Lung (tissue), 12 donors: ENCODE results near the gene TSEN54. TPM values are rescaled to one million over a fixed set of nuclear protein-coding genes. Genes with fewer than 3 reads are reported as not detected.

Source experiments
- ATAC-seq: fragments of 200-7000 bp; cut with Tn5 transposase; one replicate; pipeline ENCODE4 v1.9.1; 2020; ENCODE audit warnings: moderate number of reproducible peaks; ENCODE audit not compliant: insufficient read depth, low FRiP score
- DNase-seq, 3 donors: peaks; one replicate each; pipeline ENCODE4 v3.0.0-alpha.2; 2013 to 2017
- H3K27ac ChIP-seq, 2 donors: one replicate each; pipeline ENCODE4 v1.5.1; 2013; ENCODE audit warnings: mild to moderate bottlenecking in 2 of 2, moderate library complexity in 2 of 2, control low read depth in 1 of 2, inconsistent platforms in 1 of 2, low read depth in 1 of 2, low read length in 1 of 2
- H3K27me3 ChIP-seq, 3 donors: one replicate each; pipeline ENCODE4 v1.5.1; 2013; ENCODE audit warnings: low read length in 2 of 3; ENCODE audit not compliant: control insufficient read depth in 3 of 3, insufficient read depth in 3 of 3
- H3K36me3 ChIP-seq, 4 donors: one replicate each; pipeline ENCODE4 v1.5.1; 2013; ENCODE audit warnings: low read length in 4 of 4, mild to moderate bottlenecking in 1 of 4, moderate library complexity in 1 of 4; ENCODE audit not compliant: control insufficient read depth in 4 of 4, insufficient read depth in 4 of 4
- H3K4me1 ChIP-seq, 5 donors: one replicate each; pipeline ENCODE4 v1.5.1; 2013; ENCODE audit warnings: low read length in 5 of 5, mild to moderate bottlenecking in 2 of 5, moderate library complexity in 1 of 5; ENCODE audit not compliant: control insufficient read depth in 5 of 5, insufficient read depth in 5 of 5
- H3K4me3 ChIP-seq: one replicate; pipeline ENCODE4 v1.5.1; 2013; ENCODE audit warnings: mild to moderate bottlenecking, control low read depth, moderate library complexity
- H3K9ac ChIP-seq, 2 donors: one replicate each; pipeline ENCODE4 v1.5.1; 2013; ENCODE audit warnings: low read length in 2 of 2, control low read depth in 1 of 2; ENCODE audit not compliant: insufficient read depth in 1 of 2
- H3K9me3 ChIP-seq, 4 donors: one replicate each; pipeline ENCODE4 v1.5.1; 2013; ENCODE audit warnings: low read length in 3 of 4, mild to moderate bottlenecking in 1 of 4, moderate library complexity in 1 of 4; ENCODE audit not compliant: control insufficient read depth in 4 of 4, insufficient read depth in 3 of 4
- CTCF ChIP-seq: IDR thresholded peaks from 2 replicates; pipeline ENCODE4 v1.5.1; 2012; ENCODE audit warnings: mild to moderate bottlenecking; ENCODE audit errors: control extremely low read depth, extremely low read depth
- WGBS, 2 donors: extraction: QIAGEN DNeasy Blood & Tissue Kit; methylation state at CpG; one replicate each; pipeline ENCODE4 v1.1.7; 2013; 5-methylcytosine and 5-hydroxymethylcytosine counted together
- polyA plus RNA-seq, 2 donors: library from polyadenylated mRNA; stranded (reverse); fragments of 200-250 nt; gene quantifications; one replicate each; pipeline ENCODE4 v1.2.1, GENCODE V29; 2013
- total RNA-seq, 2 donors: library from RNA; depleted of rRNA in 1 of 2; stranded (reverse); fragments of >200 nt in 1 of 2; gene quantifications; one replicate each; pipeline ENCODE4 v1.2.1, GENCODE V29; 2014 to 2021
- donor health status: control.
- donor health status: control.
- donor health status: Bipolar disorder and iron deficiency.
- donor health status: healthy.
- donor health status: DM: yes; HTN: yes; CAD: no.

The TSEN54 gene
- total and polyA plus RNA-seq, 4 donors: 18.4 to 36.5 (median 21.6) TPM

- peaks cover 0 to 55% (median 17%) of the 10 kb centered on the region in 4 donors for H3K36me3 ChIP-seq
- WGBS, 2 donors: 91 to 92% methylated on average over 20 of the region's 20 CpGs
- no peak for TF ChIP-seq CTCF
- no peak overlapping the region for H3K9ac ChIP-seq
- no peak overlapping the region for H3K4me3 ChIP-seq
- peak overlapping the region in 1 of 2 donors; percentile 32 for H3K27ac ChIP-seq
- no peak for DNase-seq
- H3K27me3 ChIP-seq: no peaks in the 10 kb centered on the region
- ATAC-seq: no peak
- no peaks in the 10 kb centered on the region for H3K9me3 ChIP-seq
- H3K4me1 ChIP-seq: peaks cover 0 to 23% (median 15%) of the 10 kb centered on the region in 5 donors
Measured at GRCh38 chr17:75506888-75507287, 9.4 kb upstream of the TSEN54 start.

DNA sequence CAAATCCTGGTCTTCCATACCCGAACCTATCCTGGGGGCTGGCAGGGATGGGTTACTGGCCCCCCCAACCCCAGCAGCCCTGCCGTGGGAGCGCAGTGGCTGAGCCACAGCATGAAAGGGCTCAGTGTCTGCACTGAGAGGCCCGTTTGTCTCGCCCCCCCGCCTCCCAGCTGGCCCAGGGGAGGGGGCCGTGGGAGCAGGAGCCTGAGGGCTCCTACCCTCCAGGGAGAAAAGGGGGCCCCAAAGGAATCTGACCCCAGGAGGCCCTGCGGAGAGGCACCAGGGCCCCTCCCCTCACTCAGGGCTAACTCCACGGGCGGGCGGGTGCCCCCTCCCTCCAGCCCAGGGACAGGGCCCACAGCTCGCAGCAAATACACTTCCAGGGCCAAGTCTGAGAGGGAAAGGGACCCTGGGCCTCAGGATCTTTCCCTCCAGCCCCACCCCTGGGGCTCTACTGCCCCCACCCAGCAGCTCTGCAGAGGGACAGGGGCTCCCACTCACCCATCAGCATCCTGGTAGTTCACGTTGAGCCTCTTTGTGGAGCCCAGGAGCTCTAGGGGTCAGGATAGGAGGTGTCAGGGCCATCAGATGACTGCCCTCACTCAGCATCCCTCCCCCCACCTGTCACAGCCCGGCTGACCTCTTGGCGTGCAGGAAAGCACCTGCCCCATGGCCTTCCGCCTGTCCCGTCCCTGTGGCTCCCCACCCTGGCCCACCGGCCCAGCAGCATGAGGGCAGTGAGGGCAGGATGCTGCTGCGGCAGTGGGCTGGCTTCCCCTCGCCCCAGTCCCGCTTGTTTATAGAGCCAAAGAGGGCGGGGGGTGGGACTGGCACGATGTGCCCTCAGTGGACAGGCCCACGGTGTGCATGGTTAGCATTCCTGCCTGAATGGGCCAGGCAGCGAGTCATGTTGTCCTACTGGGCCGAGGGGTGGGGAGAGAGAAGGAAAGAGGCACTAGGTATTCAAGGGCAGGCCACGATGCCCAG lies 8.3 kb upstream of the TSEN54 start:
- H3K9me3 ChIP-seq: no peaks in the 10 kb centered on the region
- peaks cover 0 to 47% (median 18%) of the 10 kb centered on the region in 4 donors for H3K36me3 ChIP-seq
- no peak for ATAC-seq
- DNase-seq: no peak
- peaks cover 0 to 35% (median 19%) of the 10 kb centered on the region in 5 donors for H3K4me1 ChIP-seq
- no peak overlapping the region for H3K4me3 ChIP-seq
- 65 to 77% methylated on average over 27 of the region's 27 CpGs for WGBS, 2 donors
- no peak for TF ChIP-seq CTCF
- peak overlapping the region in 1 of 2 donors; percentile 83 for H3K27ac ChIP-seq
- H3K27me3 ChIP-seq: no peaks in the 10 kb centered on the region
- no peak overlapping the region for H3K9ac ChIP-seq

DNA sequence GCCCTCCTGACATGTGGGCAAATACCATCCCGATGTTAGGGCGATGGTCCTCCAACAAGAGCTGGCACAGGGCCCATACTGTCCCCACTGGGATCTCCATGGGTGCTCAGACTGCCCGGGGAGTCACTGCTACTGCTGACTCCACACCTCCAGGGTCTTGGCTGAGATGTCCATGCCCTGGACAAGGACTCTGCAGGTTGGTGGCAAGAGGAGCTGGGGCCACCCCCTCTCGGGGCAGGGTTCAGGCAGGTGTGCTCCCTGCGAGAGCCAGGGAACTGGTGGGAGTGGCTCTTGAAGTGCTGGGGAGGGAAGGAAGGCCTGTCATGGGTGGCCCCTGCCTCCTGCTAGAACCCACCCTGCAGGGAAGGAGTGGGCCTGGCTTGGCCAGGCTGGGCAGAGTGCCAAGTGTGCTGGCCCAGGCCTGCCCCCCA lies 7.4 kb upstream of the TSEN54 start:
- DNase-seq (no peak), ATAC-seq (no peak)
- no peak for TF ChIP-seq CTCF
- Histone ChIP-seq H3K27ac (peak overlapping the region; percentile 27 to 83), H3K9ac (no peak overlapping the region), H3K27me3 (no peaks in the 10 kb centered on the region), H3K9me3 (no peaks in the 10 kb centered on the region), H3K4me1 (peaks cover 0 to 40% (median 19%) of the 10 kb centered on the region in 5 donors), H3K36me3 (peaks cover 0 to 38% (median 20%) of the 10 kb centered on the region in 4 donors), H3K4me3 (no peak overlapping the region)
- WGBS, 2 donors: 40 to 68% methylated on average over 5 of the region's 5 CpGs
